Measurements from ENCODE around the gene GMIP.

The GMIP gene

GRCh38 chr19:19584356-19584755 lies 59.1 kb downstream of the GMIP start:
- no peak for DNase-seq (ENCODE audit: low read depth in 1 of 2, low spot score in 1 of 2)

GRCh38 chr19:19582471-19582870 lies 61.0 kb downstream of the GMIP start:
- no peak for DNase-seq (ENCODE audit: low read depth in 1 of 2, low spot score in 1 of 2)

More at GRCh38 chr19:19584356-19584755, 59.1 kb downstream of the GMIP start:
- H3K4me3 ChIP-seq (replicated peaks; ENCODE audit: insufficient read depth, low read length) = no peak overlapping the region
- no peaks in the 10 kb centered on the region for H3K27me3 ChIP-seq (ENCODE audit: insufficient read depth, poor library complexity, severe bottlenecking)
- no peak overlapping the region for H3K27ac ChIP-seq (replicated peaks)
- no peak for TF ChIP-seq GABPA (IDR thresholded peaks at IDR 0.05; ENCODE audit: low read depth)

GRCh38 chr19:19581391-19581790 lies 62.1 kb downstream of the GMIP start:
- Histone ChIP-seq H3K4me3 (replicated peaks; ENCODE audit: insufficient read depth, low read length) (no peak overlapping the region), H3K27me3 (ENCODE audit: insufficient read depth, poor library complexity, severe bottlenecking) (no peaks in the 10 kb centered on the region), H3K27ac (replicated peaks) (no peak overlapping the region)
- no peak for DNase-seq (ENCODE audit: low read depth in 1 of 2, low spot score in 1 of 2)
- TF ChIP-seq SPI1 (IDR thresholded peaks at IDR 0.05; ENCODE audit: borderline replicate concordance, low read depth) = no peak
- no peak for TF ChIP-seq GABPA (IDR thresholded peaks at IDR 0.05; ENCODE audit: low read depth)

More at GRCh38 chr19:19582471-19582870, 61.0 kb downstream of the GMIP start:
- no peaks in the 10 kb centered on the region for H3K27me3 ChIP-seq (ENCODE audit: insufficient read depth, poor library complexity, severe bottlenecking)
- TF ChIP-seq POLR2AphosphoS5 (IDR thresholded peaks at IDR 0.05; ENCODE audit: low read depth) (no peak), REST (IDR thresholded peaks at IDR 0.05; ENCODE audit: insufficient replicate concordance, low read depth) (no peak), CTCF (IDR thresholded peaks at IDR 0.05; ENCODE audit: insufficient read depth, low read length) (no peak), GABPA (IDR thresholded peaks at IDR 0.05; ENCODE audit: low read depth) (no peak), SPI1 (IDR thresholded peaks at IDR 0.05; ENCODE audit: borderline replicate concordance, low read depth) (no peak)
- no peak overlapping the region for H3K27ac ChIP-seq (replicated peaks)
- H3K4me3 ChIP-seq (replicated peaks; ENCODE audit: insufficient read depth, low read length) = no peak overlapping the region

- no peak overlapping the region for H3K27ac ChIP-seq (replicated peaks)
- no peak for DNase-seq (ENCODE audit: low read depth in 1 of 2, low spot score in 1 of 2)
- H3K4me3 ChIP-seq (replicated peaks; ENCODE audit: insufficient read depth, low read length) = no peak overlapping the region
- no peaks in the 10 kb centered on the region for H3K27me3 ChIP-seq (ENCODE audit: insufficient read depth, poor library complexity, severe bottlenecking)
- TF ChIP-seq SPI1 (IDR thresholded peaks at IDR 0.05; ENCODE audit: borderline replicate concordance, low read depth) (no peak), POLR2AphosphoS5 (IDR thresholded peaks at IDR 0.05; ENCODE audit: low read depth) (no peak), CTCF (IDR thresholded peaks at IDR 0.05; ENCODE audit: insufficient read depth, low read length) (no peak)
Measured at GRCh38 chr19:19580418-19580817, 63.0 kb downstream of the GMIP start.

- no peak overlapping the region for H3K4me3 ChIP-seq (replicated peaks; ENCODE audit: insufficient read depth, low read length)
- H3K27me3 ChIP-seq (ENCODE audit: insufficient read depth, poor library complexity, severe bottlenecking) = no peaks in the 10 kb centered on the region
- no peak overlapping the region for H3K27ac ChIP-seq (replicated peaks)
- TF ChIP-seq GABPA (IDR thresholded peaks at IDR 0.05; ENCODE audit: low read depth) = no peak
- TF ChIP-seq REST (IDR thresholded peaks at IDR 0.05; ENCODE audit: insufficient replicate concordance, low read depth) = no peak
- TF ChIP-seq POLR2AphosphoS5 (IDR thresholded peaks at IDR 0.05; ENCODE audit: low read depth) = no peak
- TF ChIP-seq SPI1 (IDR thresholded peaks at IDR 0.05; ENCODE audit: borderline replicate concordance, low read depth) = no peak
- TF ChIP-seq CTCF (IDR thresholded peaks at IDR 0.05; ENCODE audit: insufficient read depth, low read length) = no peak
- no peak for DNase-seq (ENCODE audit: low read depth in 1 of 2, low spot score in 1 of 2)
Measured at GRCh38 chr19:19579533-19580361, 63.7 kb downstream of the GMIP start.

All from HL-60 (cell line).